HG03159 (cell line): ENCODE results near the gene C5AR1.
"Not testable (repeated sequence)": the region's sequence is repeated elsewhere in the genome, so short reads cannot be mapped to it uniquely, and the experiment has no call there.

Experiments
- ATAC-seq: cut with Tn5 transposase; IDR thresholded peaks from one replicate; pipeline ENCODE4 v1.9.1; 2021; ENCODE audit warnings: mild to moderate bottlenecking, moderate library complexity; ENCODE audit not compliant: unreplicated experiment

C5AR1 gene

DNA sequence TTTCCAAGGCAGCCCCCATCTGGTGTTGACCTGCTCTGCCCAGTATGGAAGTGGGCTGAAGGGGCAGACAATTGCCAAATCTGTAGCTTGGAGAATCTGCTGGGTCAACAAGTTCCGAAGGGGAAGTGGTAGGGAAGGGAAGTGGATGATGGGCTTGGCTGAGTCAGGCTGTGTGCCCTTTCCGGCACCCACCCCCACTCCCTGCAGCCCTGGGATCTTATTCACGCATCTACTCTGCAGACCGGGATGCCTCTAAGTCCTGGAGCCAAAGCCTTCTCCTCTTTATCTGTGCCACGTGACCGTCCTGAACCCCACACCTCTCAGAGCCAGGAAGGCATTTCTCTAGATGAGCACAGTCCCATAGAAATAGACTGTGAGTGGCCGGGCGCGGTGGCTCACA is 14.8 kb downstream of the C5AR1 start:
- no peak for ATAC-seq

DNA sequence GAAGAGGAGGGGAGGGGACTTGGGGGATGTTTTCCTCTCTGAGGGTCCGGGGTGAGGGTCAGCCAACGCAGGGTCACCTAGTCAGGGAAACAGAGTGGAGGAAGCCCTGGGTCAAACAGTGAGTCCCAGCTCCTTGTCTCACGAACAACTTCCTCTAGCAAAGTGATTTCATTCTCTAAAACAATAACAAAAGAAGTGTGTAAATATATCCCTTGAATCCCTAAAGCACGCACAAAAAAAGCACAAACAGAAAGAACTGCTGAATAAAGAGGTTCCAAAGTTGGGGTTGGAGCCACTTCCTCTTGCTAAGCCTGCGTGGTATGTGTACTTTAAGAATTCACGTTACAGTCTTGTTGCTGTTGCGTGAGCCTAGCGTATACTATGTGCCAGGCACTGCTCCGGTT is 20.8 kb downstream of the C5AR1 start:
- no peak for ATAC-seq

DNA sequence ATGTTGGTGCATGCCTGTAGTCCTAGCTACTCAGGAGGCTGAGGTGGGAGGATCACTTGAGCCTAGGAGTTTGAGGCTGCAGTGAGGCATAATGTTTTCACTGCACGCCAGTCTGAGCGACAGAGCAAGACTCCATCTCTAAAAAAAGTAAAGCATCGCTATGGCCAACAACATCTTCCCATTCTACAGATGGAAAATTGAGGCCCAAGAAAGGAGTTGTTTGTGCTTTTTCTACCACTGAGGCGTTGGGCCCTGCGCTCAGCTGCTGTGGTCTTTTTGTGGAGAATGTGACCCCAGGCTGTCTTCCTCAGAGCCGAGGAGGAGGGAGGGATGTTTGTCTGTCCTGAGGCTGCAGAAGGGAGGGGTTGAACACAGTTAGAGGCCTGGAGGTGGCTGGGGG is 21.8 kb downstream of the C5AR1 start:
- no peak for ATAC-seq

DNA sequence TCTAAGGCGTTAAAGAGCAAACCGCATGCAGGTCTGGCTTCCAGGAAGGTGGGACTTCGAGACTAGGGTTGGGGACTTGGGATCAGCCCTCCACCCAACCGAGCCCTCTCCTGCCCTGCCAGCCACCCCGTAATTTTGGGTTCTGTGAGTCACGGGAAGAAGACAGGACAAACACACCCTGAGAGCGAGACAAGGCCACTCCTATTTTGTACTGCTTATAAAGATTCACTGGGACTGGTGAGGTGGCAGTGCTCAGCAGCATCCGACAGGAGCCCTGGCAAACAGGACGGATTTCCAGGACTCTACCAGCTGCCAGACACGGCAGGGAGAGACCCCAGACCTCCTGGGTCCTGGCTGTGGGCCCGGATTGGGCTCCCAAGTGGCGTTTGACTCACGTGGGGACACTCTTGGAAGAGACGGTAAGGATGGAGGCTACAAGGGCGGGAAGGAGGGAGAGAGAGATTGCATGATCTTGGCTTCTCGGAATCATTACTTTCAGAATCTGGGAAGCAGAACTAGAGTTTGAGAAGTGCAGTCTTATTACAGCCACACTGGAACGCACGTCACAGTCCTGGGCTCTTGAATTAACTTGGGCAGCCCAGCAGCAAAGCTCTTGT is 22.4 kb downstream of the C5AR1 start, which contains the start of gene C5AR2:
Gene C5AR2 (plus strand): TSS at position 245 of the 617 bp plus-strand sequence. CDS start 8,625 bp downstream, outside the sequence.
- no peak for ATAC-seq

DNA sequence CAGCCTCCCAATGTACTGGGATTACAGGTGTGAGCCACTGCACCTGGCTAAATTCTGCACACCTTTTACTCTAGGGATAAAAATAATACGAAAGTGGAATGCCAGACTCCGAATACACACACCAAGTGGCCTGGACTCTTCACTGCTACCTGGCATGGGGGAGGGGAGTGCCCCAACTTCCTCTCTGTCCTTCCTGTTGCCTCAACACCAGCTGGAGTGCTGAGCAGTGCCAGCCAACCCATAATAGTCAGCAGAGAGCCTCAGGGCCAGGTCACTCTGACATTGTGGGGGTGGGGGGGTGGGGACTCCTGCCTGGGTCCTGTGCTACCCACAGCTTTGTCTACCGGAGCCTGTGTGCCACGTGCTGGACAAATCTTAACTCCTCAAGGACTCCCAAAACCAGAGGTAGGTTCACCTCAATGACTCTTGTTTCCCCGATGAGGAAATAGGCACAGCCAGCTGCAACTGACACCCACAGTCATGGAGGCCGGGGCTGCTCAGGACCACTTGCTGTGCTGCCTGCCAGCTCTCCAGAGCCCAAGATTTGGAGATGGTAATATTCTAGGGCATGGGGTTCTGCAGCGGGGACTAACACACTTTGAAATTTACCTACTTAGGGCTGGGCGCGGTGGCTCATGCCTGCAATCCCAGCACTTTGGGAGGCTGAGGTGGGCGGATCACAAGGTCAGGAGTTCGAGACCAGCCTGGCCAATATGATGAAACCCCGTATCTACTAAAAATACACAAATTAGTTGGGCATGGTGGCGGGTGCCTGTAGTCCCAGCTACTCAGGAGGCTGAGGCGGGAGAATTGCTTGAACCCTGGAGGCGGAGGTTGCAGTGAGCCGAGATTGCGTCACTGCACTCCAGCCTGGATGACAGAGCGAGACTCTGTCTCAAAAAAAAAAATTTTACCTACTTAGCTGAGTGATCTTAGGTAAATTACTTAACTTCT is 27.4 kb downstream of the C5AR1 start:
- not testable (repeated sequence) for ATAC-seq

DNA sequence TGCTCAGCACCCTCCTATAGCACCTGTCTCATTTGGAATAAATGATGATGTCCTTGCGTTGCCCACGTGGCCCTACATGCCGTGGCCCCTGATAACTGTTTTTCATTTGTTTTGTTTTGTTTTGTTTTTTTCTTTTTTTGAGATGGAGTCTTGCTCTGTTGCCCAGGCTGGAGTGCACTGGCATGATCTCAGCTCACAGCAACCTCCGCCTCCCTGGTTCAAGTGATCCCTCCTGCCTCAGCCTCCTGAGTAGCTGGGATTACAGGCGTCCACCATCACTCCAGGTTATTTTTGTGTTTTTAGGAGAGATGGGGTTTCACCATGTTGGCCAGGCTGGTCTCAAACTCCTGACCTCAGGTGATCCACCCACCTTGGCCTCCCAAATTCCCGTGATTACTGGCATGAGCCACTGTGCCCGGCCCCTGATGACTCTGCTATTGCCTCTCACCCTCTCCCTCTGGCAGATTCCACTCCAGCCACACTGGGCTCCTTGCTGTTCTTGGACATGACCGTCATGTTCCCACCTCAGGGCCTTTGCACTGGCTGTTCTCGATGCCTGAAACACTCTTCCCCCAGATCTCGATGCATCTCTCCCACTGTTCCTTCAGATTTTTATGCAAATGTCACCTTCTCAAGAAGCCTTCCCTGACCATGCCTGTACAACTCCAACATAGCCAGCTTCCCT is 29.7 kb downstream of the C5AR1 start:
- ATAC-seq, result no peak

DNA sequence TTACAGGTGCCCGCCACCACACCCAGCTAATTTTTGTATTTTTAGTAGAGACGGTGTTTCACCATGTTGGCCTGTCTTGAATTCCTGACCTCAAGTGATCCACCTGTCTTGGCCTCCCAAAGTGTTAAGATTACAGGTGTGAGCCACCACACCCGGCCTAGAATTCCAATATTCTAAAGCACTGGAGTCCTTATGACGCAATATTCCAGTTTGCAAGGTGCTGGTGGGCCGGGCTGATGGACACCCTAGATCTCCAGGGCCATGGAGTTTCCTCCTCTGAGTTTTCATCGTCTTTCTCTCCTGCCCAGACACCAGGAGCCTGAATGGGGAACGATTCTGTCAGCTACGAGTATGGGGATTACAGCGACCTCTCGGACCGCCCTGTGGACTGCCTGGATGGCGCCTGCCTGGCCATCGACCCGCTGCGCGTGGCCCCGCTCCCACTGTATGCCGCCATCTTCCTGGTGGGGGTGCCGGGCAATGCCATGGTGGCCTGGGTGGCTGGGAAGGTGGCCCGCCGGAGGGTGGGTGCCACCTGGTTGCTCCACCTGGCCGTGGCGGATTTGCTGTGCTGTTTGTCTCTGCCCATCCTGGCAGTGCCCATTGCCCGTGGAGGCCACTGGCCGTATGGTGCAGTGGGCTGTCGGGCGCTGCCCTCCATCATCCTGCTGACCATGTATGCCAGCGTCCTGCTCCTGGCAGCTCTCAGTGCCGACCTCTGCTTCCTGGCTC is 31.0 kb downstream of the C5AR1 start:
- ATAC-seq, result no peak

DNA sequence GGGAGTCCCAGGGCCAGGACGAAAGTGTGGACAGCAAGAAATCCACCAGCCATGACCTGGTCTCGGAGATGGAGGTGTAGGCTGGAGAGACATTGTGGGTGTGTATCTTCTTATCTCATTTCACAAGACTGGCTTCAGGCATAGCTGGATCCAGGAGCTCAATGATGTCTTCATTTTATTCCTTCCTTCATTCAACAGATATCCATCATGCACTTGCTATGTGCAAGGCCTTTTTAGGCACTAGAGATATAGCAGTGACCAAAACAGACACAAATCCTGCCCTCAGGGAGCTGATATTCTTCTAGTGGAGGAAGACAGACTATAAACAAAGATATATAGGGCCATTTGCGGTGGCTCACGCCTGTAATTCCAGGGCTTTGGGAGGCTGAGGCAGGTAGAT is 32.1 kb downstream of the C5AR1 start:
- ATAC-seq, result no peak

DNA sequence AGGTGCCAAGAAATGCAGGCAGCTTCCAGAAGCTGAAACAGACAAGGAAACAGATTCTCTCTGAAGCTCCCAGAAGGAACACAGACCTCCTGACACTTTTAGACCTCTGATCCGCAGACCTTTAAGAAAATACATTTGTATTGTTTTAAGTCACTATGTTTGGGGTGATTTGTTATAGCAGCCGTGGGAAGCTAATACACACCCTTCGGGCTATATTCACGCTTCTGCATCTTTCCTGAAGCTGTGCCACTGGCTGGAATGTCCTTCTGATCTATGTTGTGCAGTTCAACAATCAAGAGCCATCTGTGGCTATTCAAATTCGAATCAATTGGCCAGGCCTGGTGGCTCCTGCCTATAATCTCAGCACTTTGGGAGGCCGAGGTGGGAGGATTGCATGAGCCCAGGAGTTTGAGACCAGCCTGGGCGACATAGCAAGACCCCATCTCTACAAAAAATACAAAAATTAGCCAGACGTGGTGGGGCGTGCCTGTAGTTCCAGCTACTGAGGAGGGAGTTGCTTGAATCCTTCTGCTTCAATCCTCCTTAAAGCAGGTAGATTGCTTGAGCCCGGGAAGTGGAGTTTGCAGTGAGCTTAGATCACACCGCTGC is 33.6 kb downstream of the C5AR1 start:
- no peak for ATAC-seq

DNA sequence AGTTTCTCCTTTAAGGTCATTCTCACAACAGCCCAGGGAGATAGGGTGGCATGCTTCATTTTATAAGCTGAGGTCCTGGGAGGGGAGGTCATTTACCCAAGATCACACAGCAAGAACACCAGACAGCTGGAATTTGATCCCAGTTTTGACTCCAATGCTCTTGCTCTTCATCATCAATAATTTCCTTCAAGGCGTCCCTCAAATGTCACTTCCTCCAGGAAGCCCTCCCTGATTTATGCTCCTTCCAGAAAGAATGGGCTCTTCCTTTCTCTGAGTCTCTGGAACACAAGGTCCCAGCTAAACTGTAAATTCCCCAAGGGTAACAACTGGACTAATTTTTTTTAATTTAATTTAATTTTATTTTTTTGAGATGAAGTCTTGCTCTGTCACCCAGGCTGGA is 34.8 kb downstream of the C5AR1 start:
- no peak for ATAC-seq

DNA sequence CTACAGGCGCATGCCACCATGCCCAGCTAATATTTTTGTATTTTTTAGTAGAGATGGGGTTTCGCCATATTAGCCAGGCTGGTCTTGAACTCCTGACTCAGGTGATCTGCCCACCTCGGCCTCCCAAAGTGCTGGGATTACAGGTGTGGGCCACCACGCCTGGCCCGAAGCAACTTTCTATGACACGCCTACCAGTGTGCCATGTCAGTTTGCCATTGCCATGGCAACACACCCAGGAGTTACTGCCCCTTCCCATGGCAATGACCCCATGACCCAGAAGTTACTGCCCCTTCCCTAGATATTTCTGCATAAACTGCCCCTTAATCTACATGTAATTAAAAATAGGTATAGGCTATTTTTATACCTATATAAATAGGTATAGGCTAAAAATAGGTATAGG is 36.4 kb downstream of the C5AR1 start:
- not testable (repeated sequence) for ATAC-seq

DNA sequence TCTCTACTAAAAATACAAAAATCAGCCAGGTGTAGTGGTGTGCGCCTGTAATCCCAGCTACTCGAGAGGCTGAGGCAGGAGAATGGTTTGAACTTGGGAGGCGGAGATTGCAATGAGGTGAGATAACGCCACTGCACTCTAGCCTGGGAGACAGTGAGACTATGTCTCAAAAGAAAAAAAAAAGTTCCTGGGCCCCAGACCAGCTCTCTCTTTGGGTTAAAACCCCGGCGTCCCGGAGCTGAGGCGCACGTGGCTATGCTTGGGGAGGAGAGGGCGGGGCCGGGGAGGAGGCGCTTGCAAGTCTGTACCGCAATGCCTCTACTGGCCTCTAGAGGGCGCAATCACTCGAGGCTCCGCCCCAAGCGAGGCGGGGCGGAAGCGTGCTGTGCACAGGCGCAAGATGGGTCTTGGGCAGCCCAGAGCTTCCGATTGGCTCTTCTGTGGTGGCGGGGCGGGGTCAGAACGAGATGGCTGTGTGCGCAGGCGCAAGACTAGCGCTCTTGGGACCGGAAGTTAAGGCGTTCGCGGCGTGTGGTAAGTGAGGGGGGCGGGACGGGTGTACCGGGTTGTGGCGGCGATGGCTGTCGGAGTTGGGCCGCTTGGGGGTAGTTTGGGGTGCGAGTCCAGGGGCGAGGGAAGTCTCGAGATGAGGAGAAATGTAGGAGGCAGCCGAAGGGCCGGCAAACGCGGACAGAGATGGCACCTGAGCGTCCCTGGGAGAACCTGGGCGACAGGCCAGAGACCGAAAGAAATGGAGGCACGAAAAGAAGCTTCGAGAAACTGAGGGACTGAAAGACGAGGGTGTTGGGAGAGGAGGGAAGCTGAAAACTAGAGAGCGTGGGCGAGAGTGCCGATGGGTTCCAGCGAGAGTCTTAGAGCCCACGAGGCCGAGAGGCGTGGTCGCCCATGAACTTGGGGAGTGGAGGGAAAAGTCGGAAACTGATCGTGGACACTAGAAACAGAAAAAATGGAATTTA is 39.4 kb downstream of the C5AR1 start, which contains the start of gene DHX34:
Gene DHX34 (plus strand): TSS at position 497 of the 977 bp plus-strand sequence. CDS start 3,716 bp downstream, outside the sequence.
- peak; percentile 93 for ATAC-seq

DNA sequence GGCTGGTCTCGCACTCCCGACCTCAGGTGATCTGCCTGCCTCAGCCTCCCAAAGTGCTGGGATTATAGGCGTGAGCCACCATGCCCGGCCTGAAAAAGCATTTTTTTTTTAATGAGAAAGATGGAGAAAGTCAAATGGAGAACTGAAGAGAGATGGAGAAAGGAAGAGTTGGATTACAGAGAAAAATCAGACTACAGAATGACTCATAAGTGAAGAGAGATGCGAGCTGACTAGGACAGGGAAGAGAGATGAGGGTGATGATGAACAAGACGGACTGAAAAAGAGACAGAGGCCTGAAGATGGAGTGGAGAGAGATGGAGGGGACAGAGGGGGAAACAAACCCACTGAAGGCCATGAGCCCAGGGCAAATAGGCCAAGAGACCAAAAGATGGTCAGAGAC is 41.0 kb downstream of the C5AR1 start:
- ATAC-seq, result no peak

DNA sequence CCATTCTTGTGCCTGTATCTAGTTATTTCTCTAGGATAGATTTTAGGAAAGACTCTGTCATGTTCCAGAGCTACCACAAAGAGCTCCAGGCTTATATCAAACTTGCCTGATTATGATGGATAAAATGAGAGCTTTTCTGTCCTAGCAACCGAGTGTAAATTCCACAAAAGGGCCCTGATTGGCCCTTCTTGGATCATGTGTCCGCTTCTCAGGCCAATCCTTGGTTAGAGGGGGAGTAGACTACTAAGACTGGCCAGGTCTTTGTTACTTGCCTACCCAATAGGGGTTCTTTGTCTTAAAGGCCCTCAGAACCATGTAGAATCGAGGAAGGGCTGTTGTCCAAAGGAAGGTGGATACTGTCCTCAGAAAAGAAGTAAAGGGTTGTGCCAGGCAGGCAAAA is 41.9 kb downstream of the C5AR1 start:
- no peak for ATAC-seq

DNA sequence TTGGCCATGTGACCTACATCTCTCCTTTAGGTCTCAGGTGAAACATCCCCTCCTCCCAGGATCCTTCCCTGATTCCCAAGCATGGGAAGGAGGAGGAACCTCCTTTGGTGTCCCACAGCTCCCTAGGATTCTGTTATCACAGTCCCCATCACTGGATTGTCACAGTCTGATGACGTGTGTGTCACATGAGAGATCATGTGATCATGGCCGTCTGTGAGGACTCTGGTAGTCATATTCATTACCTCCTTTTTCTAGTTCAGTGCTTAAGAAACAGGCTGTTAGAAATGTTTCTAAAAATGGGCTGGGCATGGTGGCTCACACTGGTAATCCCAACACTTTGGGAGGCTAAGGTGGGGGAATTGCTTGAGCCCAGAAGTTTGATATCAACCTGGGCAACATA is 42.4 kb downstream of the C5AR1 start:
- ATAC-seq, result no peak

DNA sequence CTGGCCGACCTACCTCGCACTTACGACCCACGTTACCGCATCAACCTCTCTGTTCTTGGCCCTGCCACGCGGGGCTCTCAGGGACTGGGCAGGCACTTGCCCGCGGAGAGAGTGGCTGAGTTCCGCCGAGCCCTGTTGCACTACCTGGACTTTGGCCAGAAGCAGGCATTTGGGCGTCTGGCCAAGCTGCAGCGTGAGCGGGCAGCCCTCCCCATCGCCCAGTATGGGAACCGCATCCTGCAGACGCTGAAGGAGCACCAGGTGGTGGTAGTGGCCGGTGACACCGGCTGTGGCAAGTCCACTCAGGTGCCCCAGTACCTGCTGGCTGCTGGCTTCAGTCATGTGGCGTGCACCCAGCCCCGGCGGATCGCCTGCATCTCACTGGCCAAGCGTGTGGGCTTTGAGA is 43.6 kb downstream of the C5AR1 start:
- ATAC-seq, result no peak

DNA sequence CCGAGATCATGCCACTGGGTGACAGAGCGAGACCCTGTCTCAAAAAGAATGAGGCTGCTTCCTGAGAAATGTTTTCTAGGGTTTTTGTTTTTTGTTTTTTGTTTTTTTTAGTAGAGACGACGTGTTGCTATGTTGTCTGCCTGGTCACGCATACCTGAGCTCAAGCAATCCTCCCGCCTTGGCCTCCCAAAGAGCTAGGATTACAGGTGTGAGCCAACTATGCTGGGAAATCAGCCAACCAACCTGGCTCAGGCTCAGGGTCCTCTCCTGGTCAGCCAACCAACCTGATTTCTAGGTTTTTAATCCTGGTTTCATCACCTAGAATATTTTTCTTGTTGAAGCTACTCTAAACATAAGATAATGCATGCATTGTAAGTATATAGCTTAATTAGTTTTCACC is 47.2 kb downstream of the C5AR1 start:
- ATAC-seq, result no peak

DNA sequence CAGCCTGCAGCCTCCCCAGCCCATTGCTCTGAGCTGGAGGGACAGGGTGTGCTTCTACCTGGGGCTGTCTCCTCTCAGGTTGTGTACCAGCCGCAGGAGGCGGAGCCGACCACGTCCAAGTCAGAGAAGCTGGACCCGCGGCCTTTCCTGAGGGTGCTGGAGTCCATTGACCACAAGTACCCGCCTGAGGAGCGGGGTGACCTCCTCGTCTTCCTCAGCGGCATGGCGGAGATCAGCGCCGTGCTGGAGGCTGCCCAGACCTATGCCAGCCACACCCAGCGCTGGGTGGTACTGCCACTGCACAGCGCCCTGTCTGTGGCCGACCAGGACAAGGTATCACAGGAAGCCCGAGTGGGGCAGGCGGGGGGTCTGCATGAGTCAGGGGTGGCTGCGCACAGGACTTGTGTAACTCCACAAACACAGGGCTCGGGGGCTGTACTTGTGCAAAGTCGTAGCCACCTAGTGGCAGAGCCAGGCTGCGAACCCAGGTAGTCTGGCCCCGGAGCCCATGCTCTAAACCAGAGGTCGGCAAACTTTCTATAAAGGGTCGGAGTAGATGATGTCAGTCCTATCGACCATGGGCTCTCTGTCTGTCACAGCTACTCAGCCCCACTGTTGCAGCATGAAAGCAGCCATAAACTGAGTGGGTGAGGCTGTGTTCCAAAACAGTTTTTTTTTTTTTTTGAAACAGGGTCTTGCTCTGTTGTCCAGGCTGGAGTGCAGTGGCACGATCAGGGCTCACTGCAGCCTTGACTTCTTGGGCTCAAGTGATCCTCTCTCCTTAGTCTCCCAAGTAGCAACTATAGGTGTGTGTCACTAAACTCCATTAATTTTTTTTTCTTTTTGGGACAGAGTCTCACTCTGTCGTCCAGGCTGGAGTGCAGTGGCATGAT is 48.4 kb downstream of the C5AR1 start:
- no peak for ATAC-seq
